Coronary artery (tissue), 2 donors: ENCODE measurements around the gene DEPDC1B.
A peak's percentile ranks its signal among the peaks of the same experiment; 100 is the strongest.
"Not testable (repeated sequence)": the region's sequence is repeated elsewhere in the genome, so short reads cannot be mapped to it uniquely, and the experiment has no call there.

ENCODE experiments used
- DNase-seq: peaks from one replicate; pipeline ENCODE4 v3.0.0-alpha.2; 2017; ENCODE audit warnings: low spot score
- H3K27ac ChIP-seq, 2 donors: fragments of 200-600 bp; sonication (generic); one replicate each; pipeline ENCODE4 v1.5.1; 2016 to 2019
- H3K4me3 ChIP-seq: fragments of 200-600 bp; sonication (generic); 2 replicates; pipeline ENCODE4 v1.5.1; 2016; ENCODE audit warnings: mild to moderate bottlenecking, moderate library complexity
- CTCF ChIP-seq: fragments of 200-600 bp; sonication (generic); IDR thresholded peaks from one replicate; pipeline ENCODE4 v1.5.1; 2019; ENCODE audit warnings: antibody characterized with exemption

Gene DEPDC1B

GRCh38 chr5:60598424-60598823, 101.5 kb downstream of the DEPDC1B start:
- no peak for TF ChIP-seq CTCF
- no peak overlapping the region for H3K27ac ChIP-seq
- no peak overlapping the region for H3K4me3 ChIP-seq
- DNase-seq, result no peak

GRCh38 chr5:60597572-60598320, 102.2 kb downstream of the DEPDC1B start:
- peak overlapping the region; percentile 18 for H3K4me3 ChIP-seq
- no peak for DNase-seq
- no peak overlapping the region for H3K27ac ChIP-seq
- no peak for TF ChIP-seq CTCF

- H3K4me3 ChIP-seq, result no peak overlapping the region
- H3K27ac ChIP-seq, result no peak overlapping the region
- no peak for DNase-seq
- TF ChIP-seq CTCF, result no peak
Measured at GRCh38 chr5:60594715-60595477, 105.1 kb downstream of the DEPDC1B start.

GRCh38 chr5:60590172-60590571, 109.8 kb downstream of the DEPDC1B start:
- Histone ChIP-seq H3K27ac (no peak overlapping the region), H3K4me3 (no peak overlapping the region)
- no peak for DNase-seq
- TF ChIP-seq CTCF, result no peak

GRCh38 chr5:60587312-60587711, 112.7 kb downstream of the DEPDC1B start:
- not testable (repeated sequence) for H3K27ac ChIP-seq, H3K4me3 ChIP-seq, DNase-seq

GRCh38 chr5:60586307-60586901, 113.6 kb downstream of the DEPDC1B start:
- peak; percentile 25 for TF ChIP-seq CTCF
- no peak overlapping the region for H3K27ac ChIP-seq
- no peak overlapping the region for H3K4me3 ChIP-seq
- DNase-seq, result no peak

- no peak for TF ChIP-seq CTCF
- Histone ChIP-seq H3K4me3 (no peak overlapping the region), H3K27ac (no peak overlapping the region)
- DNase-seq, result no peak
Measured at GRCh38 chr5:60585618-60586017, 114.3 kb downstream of the DEPDC1B start.
